ENCODE results near the gene ZDHHC16.

Gene ZDHHC16

GRCh38 chr10:97407211-97407951, 38.6 kb upstream of the ZDHHC16 start:
- TF ChIP-seq CREB5 (CRISPR knock-in tag; IDR thresholded peaks at IDR 0.05; ENCODE audit: low read depth) (no peak), OSR1 (CRISPR knock-in tag; IDR thresholded peaks at IDR 0.05) (no peak), CSRNP3 (CRISPR knock-in tag; IDR thresholded peaks at IDR 0.05) (no peak), ISL1 (CRISPR knock-in tag; IDR thresholded peaks at IDR 0.05) (no peak), ZNF565 (CRISPR knock-in tag; conservative IDR thresholded peaks at IDR 0.05; ENCODE audit: low read depth) (no peak), ARNTL (CRISPR knock-in tag; IDR thresholded peaks at IDR 0.05; ENCODE audit: borderline replicate concordance, low read depth) (no peak), ESRRG (CRISPR knock-in tag; IDR thresholded peaks at IDR 0.05) (no peak), CSDC2 (CRISPR knock-in tag; IDR thresholded peaks at IDR 0.05) (no peak), PATZ1 (CRISPR knock-in tag; IDR thresholded peaks at IDR 0.05; ENCODE audit: borderline replicate concordance) (no peak), GLIS3 (CRISPR knock-in tag; IDR thresholded peaks at IDR 0.05) (no peak), ZNF8 (CRISPR knock-in tag; IDR thresholded peaks at IDR 0.05) (no peak), TCF4 (CRISPR knock-in tag; IDR thresholded peaks at IDR 0.05; ENCODE audit: borderline replicate concordance) (no peak), SNAI2 (CRISPR knock-in tag; IDR thresholded peaks at IDR 0.05) (no peak)
- peak; percentile 98 for ATAC-seq

GRCh38 chr10:97407952-97408248, 38.1 kb upstream of the ZDHHC16 start:
- no peak for ATAC-seq
- TF ChIP-seq ZFP3 (CRISPR knock-in tag; IDR thresholded peaks at IDR 0.05) (no peak), PPARA (CRISPR knock-in tag; IDR thresholded peaks at IDR 0.05; ENCODE audit: borderline replicate concordance) (no peak), ZNF70 (CRISPR knock-in tag; IDR thresholded peaks at IDR 0.05) (no peak), POU6F1 (CRISPR knock-in tag; IDR thresholded peaks at IDR 0.05; ENCODE audit: borderline replicate concordance, low read depth) (no peak), TOX (CRISPR knock-in tag; IDR thresholded peaks at IDR 0.05; ENCODE audit: borderline replicate concordance) (no peak), CSDC2 (CRISPR knock-in tag; IDR thresholded peaks at IDR 0.05) (no peak), OSR1 (CRISPR knock-in tag; IDR thresholded peaks at IDR 0.05) (no peak), ARNTL (CRISPR knock-in tag; IDR thresholded peaks at IDR 0.05; ENCODE audit: borderline replicate concordance, low read depth) (no peak), ZFP30 (CRISPR knock-in tag; IDR thresholded peaks at IDR 0.05) (no peak), ISL1 (CRISPR knock-in tag; IDR thresholded peaks at IDR 0.05) (no peak)

- ATAC-seq, result no peak
- TF ChIP-seq PPARA (CRISPR knock-in tag; IDR thresholded peaks at IDR 0.05; ENCODE audit: borderline replicate concordance) (no peak), ZNF70 (CRISPR knock-in tag; IDR thresholded peaks at IDR 0.05) (no peak), ZC3H10 (CRISPR knock-in tag; IDR thresholded peaks at IDR 0.05) (no peak), GLIS3 (CRISPR knock-in tag; IDR thresholded peaks at IDR 0.05) (no peak), ZFP30 (CRISPR knock-in tag; IDR thresholded peaks at IDR 0.05) (no peak)
Observed at GRCh38 chr10:97408496-97408992, 37.4 kb upstream of the ZDHHC16 start.

- ATAC-seq, result no peak
- TF ChIP-seq GLIS3 (CRISPR knock-in tag; IDR thresholded peaks at IDR 0.05) (no peak), PATZ1 (CRISPR knock-in tag; IDR thresholded peaks at IDR 0.05; ENCODE audit: borderline replicate concordance) (no peak), SNAI2 (CRISPR knock-in tag; IDR thresholded peaks at IDR 0.05) (no peak), ISL1 (CRISPR knock-in tag; IDR thresholded peaks at IDR 0.05) (no peak), PPARA (CRISPR knock-in tag; IDR thresholded peaks at IDR 0.05; ENCODE audit: borderline replicate concordance) (no peak), TSHZ2 (CRISPR knock-in tag; IDR thresholded peaks at IDR 0.05) (no peak), CSDC2 (CRISPR knock-in tag; IDR thresholded peaks at IDR 0.05) (no peak), BACH2 (CRISPR knock-in tag; IDR thresholded peaks at IDR 0.05; ENCODE audit: borderline replicate concordance) (no peak), CREB5 (CRISPR knock-in tag; IDR thresholded peaks at IDR 0.05; ENCODE audit: low read depth) (no peak), ZNF70 (CRISPR knock-in tag; IDR thresholded peaks at IDR 0.05) (no peak), ZNF565 (CRISPR knock-in tag; conservative IDR thresholded peaks at IDR 0.05; ENCODE audit: low read depth) (no peak), ESRRG (CRISPR knock-in tag; IDR thresholded peaks at IDR 0.05) (no peak), ZNF8 (CRISPR knock-in tag; IDR thresholded peaks at IDR 0.05) (no peak)
Observed at GRCh38 chr10:97411406-97411805, 34.6 kb upstream of the ZDHHC16 start.
